Measurements from ENCODE around the gene TLR4. TPM values are rescaled to one million over a fixed set of nuclear protein-coding genes. Genes with fewer than 3 reads are reported as not detected.

Gene TLR4
- total and polyA plus RNA-seq, 12 donors, result 5.5 to 65.2 (median 35.7) TPM

- 49 to 62% (median 54%) methylated on average over 5 of the region's 5 CpGs for WGBS, 4 donors
- no peak for TF ChIP-seq CTCF (IDR thresholded peaks at IDR 0.05)
Observed at GRCh38 chr9:117715411-117715989, 11.3 kb downstream of the TLR4 start.

GRCh38 chr9:117718085-117718484, 13.9 kb downstream of the TLR4 start:
- Histone ChIP-seq H3K4me1 (replicated peaks in 1 of 2) (peaks cover 0 to 55% of the 10 kb centered on the region in 2 donors), H3K27ac (peak overlapping the region in 1 of 5 donors; percentile 64), H3K9me3 (replicated peaks in 1 of 3) (no peaks in the 10 kb centered on the region), H3K27me3 (no peaks in the 10 kb centered on the region), H3K4me3 (no peak overlapping the region), H3K36me3 (replicated peaks in 1 of 2) (peaks cover 0 to 22% of the 10 kb centered on the region in 2 donors)
- TF ChIP-seq CTCF (IDR thresholded peaks at IDR 0.05), result no peak
- no peak for TF ChIP-seq POLR2A (IDR thresholded peaks at IDR 0.05)
- DNase-seq, result peak in 1 of 7 donors; percentile 25
- intact Hi-C loops (cut with DNase I), result no loop called here

More at GRCh38 chr9:117715411-117715989, 11.3 kb downstream of the TLR4 start:
- intact Hi-C loops (cut with DNase I), result no loop called here
- Histone ChIP-seq H3K36me3 (replicated peaks in 1 of 2) (peaks cover 0 to 47% of the 10 kb centered on the region in 2 donors), H3K27me3 (no peaks in the 10 kb centered on the region), H3K27ac (no peak overlapping the region), H3K4me1 (replicated peaks in 1 of 2) (peaks cover 0 to 29% of the 10 kb centered on the region in 2 donors), H3K4me3 (no peak overlapping the region), H3K9me3 (replicated peaks in 1 of 3) (no peaks in the 10 kb centered on the region)
- DNase-seq, result no peak

- Histone ChIP-seq H3K27ac (peak overlapping the region in 2 of 5 donors; percentile 29 to 64), H3K36me3 (replicated peaks in 1 of 2) (peaks cover 0 to 16% of the 10 kb centered on the region in 2 donors), H3K4me1 (replicated peaks in 1 of 2) (peaks cover 0 to 60% of the 10 kb centered on the region in 2 donors), H3K27me3 (no peaks in the 10 kb centered on the region), H3K9me3 (replicated peaks in 1 of 3) (no peaks in the 10 kb centered on the region), H3K4me3 (no peak overlapping the region)
- 43 to 64% (median 54%) methylated on average over 2 of the region's 2 CpGs for WGBS, 4 donors
- intact Hi-C loops (cut with DNase I), result no loop called here
- DNase-seq, result no peak
- no peak for TF ChIP-seq CTCF (IDR thresholded peaks at IDR 0.05)
- TF ChIP-seq POLR2A (IDR thresholded peaks at IDR 0.05), result no peak
Observed at GRCh38 chr9:117718701-117719100, 14.5 kb downstream of the TLR4 start.

- H3K4me1 ChIP-seq (replicated peaks in 1 of 2), result peaks cover 0 to 67% of the 10 kb centered on the region in 2 donors
- H3K27me3 ChIP-seq, result no peaks in the 10 kb centered on the region
- H3K9me3 ChIP-seq (replicated peaks in 1 of 3), result no peaks in the 10 kb centered on the region
- H3K36me3 ChIP-seq (replicated peaks in 1 of 2), result peaks cover 0 to 10% of the 10 kb centered on the region in 2 donors
- intact Hi-C loops (cut with DNase I), result no loop called here
- no peak for TF ChIP-seq CTCF (IDR thresholded peaks at IDR 0.05)
- no peak for TF ChIP-seq POLR2A (IDR thresholded peaks at IDR 0.05)
- WGBS, 4 donors, result 76 to 83% (median 80%) methylated on average over 7 of the region's 7 CpGs
- no peak overlapping the region for H3K4me3 ChIP-seq
- H3K27ac ChIP-seq, result peak overlapping the region in 2 of 5 donors; percentile 47 to 64
- no peak for DNase-seq
Observed at GRCh38 chr9:117719161-117719920, 15.1 kb downstream of the TLR4 start.
